ENCODE measurements around the gene HPGDS. TPM values are rescaled to one million over a fixed set of nuclear protein-coding genes. Genes with fewer than 3 reads are reported as not detected.

Gene HPGDS
- polyA plus RNA-seq, 1 donor from 2014 or later: not detected

- no peak overlapping the region for H3K9ac ChIP-seq (ENCODE audit: low read length)
- no peaks in the 10 kb centered on the region for H3K9me3 ChIP-seq (ENCODE audit: low read length)
- H3K4me2 ChIP-seq (ENCODE audit: low read length): no peak overlapping the region
- no peaks in the 10 kb centered on the region for H3K27me3 ChIP-seq (ENCODE audit: insufficient read depth, low read depth, low read length)
- no peaks in the 10 kb centered on the region for H3F3A ChIP-seq (ENCODE audit: insufficient read depth, low read length, poor library complexity, severe bottlenecking)
- no peak overlapping the region for H3K4me3 ChIP-seq (ENCODE audit: low read length)
- TF ChIP-seq POLR2AphosphoS5 (IDR thresholded peaks at IDR 0.05) (no peak), MXI1 (conservative IDR thresholded peaks at IDR 0.05; ENCODE audit: poor library complexity, severe bottlenecking) (no peak), SMC3 (conservative IDR thresholded peaks at IDR 0.05; ENCODE audit: poor library complexity) (no peak), TAF1 (IDR thresholded peaks at IDR 0.05; ENCODE audit: low read depth) (no peak)
- H4K20me1 ChIP-seq (ENCODE audit: insufficient read depth): no peaks in the 10 kb centered on the region
- no peak overlapping the region for H3K27ac ChIP-seq (ENCODE audit: low read length)
- H3K9me2 ChIP-seq (ENCODE audit: insufficient read depth, low read length): no peaks in the 10 kb centered on the region
- H2AFZ ChIP-seq (ENCODE audit: low read depth, low read length): no peak overlapping the region
- no peaks in the 10 kb centered on the region for H3K79me2 ChIP-seq (replicated peaks; ENCODE audit: insufficient read depth, low read length)
- H3K36me3 ChIP-seq (ENCODE audit: insufficient read depth, low read length): peaks cover 14% of the 10 kb centered on the region
These were observed 91.5 kb downstream of the HPGDS start for GRCh38 chr4:94251094-94251493.

Other genes starting within 250 kb of the HPGDS start
- gene SMARCAD1, start 135.0 kb downstream of the HPGDS start, polyA plus RNA-seq: 118 and 129 TPM in 2 replicates
- gene PDLIM5, start 109.1 kb upstream of the HPGDS start, polyA plus RNA-seq: 1.6 and 2.7 TPM in 2 replicates